GOT3 (cell line): Measurements from ENCODE around the gene TAF11L2.
"Not testable (repeated sequence)": the region's sequence is repeated elsewhere in the genome, so short reads cannot be mapped to it uniquely, and the experiment has no call there.

Experiments used
- DNase-seq: peaks from one replicate; lab custom pipeline; 2025; ENCODE audit warnings: mixed read lengths; lab: John Stamatoyannopoulos, UW

TAF11L2 gene

GRCh38 chr5:17526504-17526903 is 28.5 kb downstream of the TAF11L2 start:
- not testable (repeated sequence) for DNase-seq

DNA sequence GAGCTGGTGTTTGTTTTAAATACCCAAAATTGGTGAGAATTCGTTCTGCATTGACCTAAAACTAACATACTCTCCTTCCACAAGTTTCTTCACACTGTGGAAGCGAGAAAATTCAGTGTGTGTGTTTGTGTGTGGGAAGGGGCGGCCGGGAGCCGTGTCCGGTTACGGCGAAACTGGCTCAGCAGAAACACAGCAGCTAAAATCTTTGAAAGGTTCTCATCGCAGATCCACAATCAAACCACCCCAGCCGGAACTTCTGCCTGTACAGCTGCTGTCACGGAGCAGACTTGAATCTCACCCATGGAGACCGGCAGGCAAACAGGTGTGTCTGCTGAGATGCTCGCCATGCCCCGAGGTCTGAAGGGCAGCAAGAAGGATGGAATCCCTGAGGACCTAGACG is 30.3 kb downstream of the TAF11L2 start, which contains the start of gene TAF11L6:
Gene TAF11L6, plus strand, starts transcription at position 301 of the 400 bp plus-strand sequence.
- DNase-seq, result not testable (repeated sequence)
